SK-N-SH treated with all-trans-retinoic acid at 6 μM for 48 hours (cell line): Measurements from ENCODE around the gene TEAD3.

Source experiments
- ATAC-seq: fragments of 200-7000 bp; cut with Tn5 transposase; 3 replicates; pipeline ENCODE4 v1.9.1; 2020; ENCODE audit warnings: mild to moderate bottlenecking, moderate library complexity
- ARNTL ChIP-seq: fragments of 450-650 bp; formaldehyde crosslinking; IDR thresholded peaks from 2 replicates; pipeline ENCODE4 v1.5.0; 2020; ENCODE audit warnings: low read depth, mild to moderate bottlenecking, moderate library complexity, borderline replicate concordance
- BACH2 ChIP-seq: fragments of 250-450 bp; sonication (Bioruptor Pico); IDR thresholded peaks from 2 replicates; pipeline ENCODE4 v1.9.0; 2021; ENCODE audit warnings: mild to moderate bottlenecking, borderline replicate concordance
- CSDC2 ChIP-seq: fragments of 250-450 bp; sonication (Bioruptor Pico); IDR thresholded peaks from 2 replicates; pipeline ENCODE4 v1.5.0; 2020; ENCODE audit warnings: mild to moderate bottlenecking, moderate library complexity
- ESRRG ChIP-seq: fragments of 250-450 bp; sonication (Bioruptor Pico); IDR thresholded peaks from 2 replicates; pipeline ENCODE4 v1.6.1; 2021; ENCODE audit warnings: mild to moderate bottlenecking
- GLIS3 ChIP-seq: fragments of 250-450 bp; sonication (Bioruptor Pico); IDR thresholded peaks from 2 replicates; pipeline ENCODE4 v1.5.0; 2020; ENCODE audit warnings: mild to moderate bottlenecking, moderate library complexity
- OSR1 ChIP-seq: fragments of 250-450 bp; sonication (Bioruptor Pico); IDR thresholded peaks from 2 replicates; pipeline ENCODE4 v1.8.0; 2022; ENCODE audit warnings: moderate library complexity, mild to moderate bottlenecking, inconsistent platforms
- PATZ1 ChIP-seq: fragments of 250-450 bp; sonication (Bioruptor Pico); IDR thresholded peaks from 2 replicates; pipeline ENCODE4 v1.8.0; 2020; ENCODE audit warnings: mild to moderate bottlenecking, moderate library complexity, borderline replicate concordance
- POU6F1 ChIP-seq: fragments of 250-450 bp; sonication (Bioruptor Pico); IDR thresholded peaks from 2 replicates; pipeline ENCODE4 v1.8.0; 2021; ENCODE audit warnings: low read depth, mild to moderate bottlenecking, moderate library complexity, borderline replicate concordance
- PPARA ChIP-seq: fragments of 250-450 bp; sonication (Bioruptor Pico); IDR thresholded peaks from 2 replicates; pipeline ENCODE4 v1.5.0; 2020; ENCODE audit warnings: mild to moderate bottlenecking, borderline replicate concordance
- RARB ChIP-seq: fragments of 250-450 bp; sonication (Bioruptor Pico); IDR thresholded peaks from 2 replicates; pipeline ENCODE4 v1.8.0; 2021; ENCODE audit warnings: mild to moderate bottlenecking, moderate library complexity
- SNAI2 ChIP-seq: fragments of 250-450 bp; sonication (Bioruptor Pico); IDR thresholded peaks from 2 replicates; pipeline ENCODE4 v1.5.0; 2020; ENCODE audit warnings: mild to moderate bottlenecking, moderate library complexity
- TCF4 ChIP-seq: fragments of 250-450 bp; sonication (Bioruptor Pico); IDR thresholded peaks from 2 replicates; pipeline ENCODE4 v1.8.0; 2021; ENCODE audit warnings: mild to moderate bottlenecking, moderate library complexity, borderline replicate concordance
- TOX ChIP-seq: fragments of 250-450 bp; sonication (Bioruptor Pico); IDR thresholded peaks from 2 replicates; pipeline ENCODE4 v1.8.0; 2021; ENCODE audit warnings: mild to moderate bottlenecking, moderate library complexity, borderline replicate concordance
- ZC3H10 ChIP-seq: fragments of 250-450 bp; sonication (Bioruptor Pico); IDR thresholded peaks from 2 replicates; pipeline ENCODE4 v1.5.1; 2021; ENCODE audit warnings: mild to moderate bottlenecking, moderate library complexity
- ZFP3 ChIP-seq: fragments of 250-450 bp; sonication (Bioruptor Pico); IDR thresholded peaks from 2 replicates; pipeline ENCODE4 v1.5.0; 2020; ENCODE audit warnings: mild to moderate bottlenecking, moderate library complexity
- ZFP30 ChIP-seq: fragments of 450-650 bp; formaldehyde crosslinking; IDR thresholded peaks from 2 replicates; pipeline ENCODE4 v1.5.0; 2022; ENCODE audit warnings: mild to moderate bottlenecking, moderate library complexity
- ZNF565 ChIP-seq: fragments of 450-650 bp; formaldehyde crosslinking; conservative IDR thresholded peaks from 2 replicates; pipeline ENCODE4 v1.5.0; 2020; ENCODE audit warnings: low read depth, mild to moderate bottlenecking, moderate library complexity
- ZNF70 ChIP-seq: fragments of 450-650 bp; formaldehyde crosslinking; IDR thresholded peaks from 2 replicates; pipeline ENCODE4 v1.5.0; 2020; ENCODE audit warnings: mild to moderate bottlenecking, moderate library complexity
- ZNF8 ChIP-seq: fragments of 450-650 bp; formaldehyde crosslinking; IDR thresholded peaks from 2 replicates; pipeline ENCODE4 v1.5.0; 2020; ENCODE audit warnings: mild to moderate bottlenecking, moderate library complexity
- TF ChIP-seq, protein P1 (sequence below): fragments of 250-450 bp; sonication (Bioruptor Pico); IDR thresholded peaks from 2 replicates; pipeline ENCODE4 v1.5.0; 2020; ENCODE audit warnings: mild to moderate bottlenecking, moderate library complexity
- TF ChIP-seq, protein P2 (sequence below): fragments of 250-450 bp; sonication (Bioruptor Pico); IDR thresholded peaks from 2 replicates; pipeline ENCODE4 v1.5.1; 2020; ENCODE audit warnings: low read depth, mild to moderate bottlenecking, moderate library complexity
- TF ChIP-seq, protein P3 (sequence below): fragments of 250-450 bp; sonication (Bioruptor Pico); IDR thresholded peaks from 2 replicates; pipeline ENCODE4 v1.5.1; 2021; ENCODE audit warnings: mild to moderate bottlenecking, moderate library complexity

The TEAD3 gene

DNA sequence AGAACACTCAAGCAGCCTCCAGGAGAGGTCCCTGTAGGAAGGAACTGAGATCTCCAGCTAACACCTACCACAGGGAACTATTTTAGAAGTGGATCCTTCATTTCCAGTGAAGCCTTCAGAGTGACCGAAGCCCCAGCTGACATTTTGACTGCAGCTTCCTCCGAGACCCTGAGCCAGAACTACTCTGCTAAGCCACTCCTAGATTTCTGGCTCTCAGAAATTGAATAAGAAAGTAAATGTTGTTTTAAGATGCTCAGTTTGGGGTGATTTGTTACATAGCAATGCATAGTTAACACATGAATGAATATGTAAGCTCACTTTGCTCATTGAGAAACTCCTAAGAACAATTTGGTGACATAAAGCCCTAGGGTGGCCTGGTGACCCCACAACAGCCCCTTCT lies 10.3 kb upstream of the TEAD3 start:
- no peak for ATAC-seq
- TF ChIP-seq ARNTL (CRISPR knock-in tag), result no peak
- TF ChIP-seq, protein P1, sequence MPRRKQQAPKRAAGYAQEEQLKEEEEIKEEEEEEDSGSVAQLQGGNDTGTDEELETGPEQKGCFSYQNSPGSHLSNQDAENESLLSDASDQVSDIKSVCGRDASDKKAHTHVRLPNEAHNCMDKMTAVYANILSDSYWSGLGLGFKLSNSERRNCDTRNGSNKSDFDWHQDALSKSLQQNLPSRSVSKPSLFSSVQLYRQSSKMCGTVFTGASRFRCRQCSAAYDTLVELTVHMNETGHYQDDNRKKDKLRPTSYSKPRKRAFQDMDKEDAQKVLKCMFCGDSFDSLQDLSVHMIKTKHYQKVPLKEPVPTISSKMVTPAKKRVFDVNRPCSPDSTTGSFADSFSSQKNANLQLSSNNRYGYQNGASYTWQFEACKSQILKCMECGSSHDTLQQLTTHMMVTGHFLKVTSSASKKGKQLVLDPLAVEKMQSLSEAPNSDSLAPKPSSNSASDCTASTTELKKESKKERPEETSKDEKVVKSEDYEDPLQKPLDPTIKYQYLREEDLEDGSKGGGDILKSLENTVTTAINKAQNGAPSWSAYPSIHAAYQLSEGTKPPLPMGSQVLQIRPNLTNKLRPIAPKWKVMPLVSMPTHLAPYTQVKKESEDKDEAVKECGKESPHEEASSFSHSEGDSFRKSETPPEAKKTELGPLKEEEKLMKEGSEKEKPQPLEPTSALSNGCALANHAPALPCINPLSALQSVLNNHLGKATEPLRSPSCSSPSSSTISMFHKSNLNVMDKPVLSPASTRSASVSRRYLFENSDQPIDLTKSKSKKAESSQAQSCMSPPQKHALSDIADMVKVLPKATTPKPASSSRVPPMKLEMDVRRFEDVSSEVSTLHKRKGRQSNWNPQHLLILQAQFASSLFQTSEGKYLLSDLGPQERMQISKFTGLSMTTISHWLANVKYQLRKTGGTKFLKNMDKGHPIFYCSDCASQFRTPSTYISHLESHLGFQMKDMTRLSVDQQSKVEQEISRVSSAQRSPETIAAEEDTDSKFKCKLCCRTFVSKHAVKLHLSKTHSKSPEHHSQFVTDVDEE, result no peak
- no peak for TF ChIP-seq ZC3H10
- no peak for TF ChIP-seq OSR1 (CRISPR knock-in tag)
- no peak for TF ChIP-seq TOX (CRISPR knock-in tag)
- no peak for TF ChIP-seq CSDC2
- TF ChIP-seq SNAI2 (CRISPR knock-in tag), result no peak

DNA sequence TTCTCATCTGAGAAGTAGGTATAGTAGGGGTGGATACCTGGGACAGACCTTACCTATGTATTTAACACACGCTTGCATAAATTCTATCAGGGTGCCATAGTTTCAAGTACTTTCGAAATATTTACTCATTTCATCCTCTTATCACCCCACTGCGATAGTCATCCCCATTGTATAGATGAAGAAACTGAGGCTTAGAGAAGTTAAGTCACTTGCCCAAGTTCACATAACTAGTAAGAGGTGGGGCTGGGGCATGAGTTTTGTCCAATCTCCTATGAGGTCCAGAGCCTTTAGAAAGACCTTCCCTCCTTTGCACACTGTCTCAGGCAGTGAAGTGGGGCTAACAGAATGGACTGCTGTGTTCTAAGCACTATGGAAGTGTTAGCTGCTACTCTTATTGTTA lies 9.7 kb upstream of the TEAD3 start:
- ATAC-seq, result no peak
- TF ChIP-seq ZFP30 (CRISPR knock-in tag) (no peak), GLIS3 (CRISPR knock-in tag) (no peak), ZNF565 (no peak), OSR1 (CRISPR knock-in tag) (no peak), TOX (CRISPR knock-in tag) (no peak), CSDC2 (no peak), BACH2 (CRISPR knock-in tag) (no peak), ZNF8 (CRISPR knock-in tag) (no peak), ZNF70 (no peak), ZFP3 (CRISPR knock-in tag) (no peak), RARB (CRISPR knock-in tag) (no peak), SNAI2 (CRISPR knock-in tag) (no peak), TCF4 (CRISPR knock-in tag) (no peak), ESRRG (CRISPR knock-in tag) (no peak)
- TF ChIP-seq, protein P1, result no peak
- TF ChIP-seq, protein P2, sequence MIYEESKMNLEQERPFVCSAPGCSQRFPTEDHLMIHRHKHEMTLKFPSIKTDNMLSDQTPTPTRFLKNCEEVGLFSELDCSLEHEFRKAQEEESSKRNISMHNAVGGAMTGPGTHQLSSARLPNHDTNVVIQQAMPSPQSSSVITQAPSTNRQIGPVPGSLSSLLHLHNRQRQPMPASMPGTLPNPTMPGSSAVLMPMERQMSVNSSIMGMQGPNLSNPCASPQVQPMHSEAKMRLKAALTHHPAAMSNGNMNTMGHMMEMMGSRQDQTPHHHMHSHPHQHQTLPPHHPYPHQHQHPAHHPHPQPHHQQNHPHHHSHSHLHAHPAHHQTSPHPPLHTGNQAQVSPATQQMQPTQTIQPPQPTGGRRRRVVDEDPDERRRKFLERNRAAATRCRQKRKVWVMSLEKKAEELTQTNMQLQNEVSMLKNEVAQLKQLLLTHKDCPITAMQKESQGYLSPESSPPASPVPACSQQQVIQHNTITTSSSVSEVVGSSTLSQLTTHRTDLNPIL (CRISPR knock-in tag), result no peak
- TF ChIP-seq, protein P3, sequence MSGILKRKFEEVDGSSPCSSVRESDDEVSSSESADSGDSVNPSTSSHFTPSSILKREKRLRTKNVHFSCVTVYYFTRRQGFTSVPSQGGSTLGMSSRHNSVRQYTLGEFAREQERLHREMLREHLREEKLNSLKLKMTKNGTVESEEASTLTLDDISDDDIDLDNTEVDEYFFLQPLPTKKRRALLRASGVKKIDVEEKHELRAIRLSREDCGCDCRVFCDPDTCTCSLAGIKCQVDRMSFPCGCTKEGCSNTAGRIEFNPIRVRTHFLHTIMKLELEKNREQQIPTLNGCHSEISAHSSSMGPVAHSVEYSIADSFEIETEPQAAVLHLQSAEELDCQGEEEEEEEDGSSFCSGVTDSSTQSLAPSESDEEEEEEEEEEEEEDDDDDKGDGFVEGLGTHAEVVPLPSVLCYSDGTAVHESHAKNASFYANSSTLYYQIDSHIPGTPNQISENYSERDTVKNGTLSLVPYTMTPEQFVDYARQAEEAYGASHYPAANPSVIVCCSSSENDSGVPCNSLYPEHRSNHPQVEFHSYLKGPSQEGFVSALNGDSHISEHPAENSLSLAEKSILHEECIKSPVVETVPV (CRISPR knock-in tag), result no peak

DNA sequence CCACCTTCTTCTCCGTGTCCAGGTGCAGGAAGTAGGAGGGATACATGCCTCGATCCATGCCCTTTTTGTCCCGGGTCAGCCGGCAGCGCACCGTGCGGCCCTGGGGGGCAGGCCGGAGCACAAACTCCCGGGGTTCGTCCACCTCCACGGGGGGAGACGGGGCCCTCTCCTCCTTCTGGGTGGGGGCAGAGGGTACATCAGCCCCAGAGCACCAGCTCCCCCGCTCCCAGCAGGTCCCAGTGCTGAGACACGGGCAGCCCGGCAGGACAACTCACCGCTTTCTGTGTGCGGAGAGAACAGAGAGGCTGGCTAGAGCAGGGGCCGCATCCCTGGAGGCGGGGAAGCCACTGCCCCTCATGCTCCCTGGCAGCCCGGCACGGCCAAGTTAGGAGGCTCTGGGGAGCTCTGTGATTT lies 9.1 kb upstream of the TEAD3 start:
- ATAC-seq, result no peak
- TF ChIP-seq ESRRG (CRISPR knock-in tag) (no peak), POU6F1 (CRISPR knock-in tag) (no peak), ZFP3 (CRISPR knock-in tag) (no peak), ARNTL (CRISPR knock-in tag) (no peak), TCF4 (CRISPR knock-in tag) (no peak), PPARA (CRISPR knock-in tag) (no peak), OSR1 (CRISPR knock-in tag) (no peak), PATZ1 (no peak), SNAI2 (CRISPR knock-in tag) (no peak), ZNF70 (no peak), BACH2 (CRISPR knock-in tag) (no peak), ZC3H10 (no peak)
- TF ChIP-seq, protein P3 (CRISPR knock-in tag), result no peak
- TF ChIP-seq, all 23 proteins: peak for 0
